Body of pancreas (tissue), 4 donors: Measurements from ENCODE around the gene ZNF275. TPM values are rescaled to one million over a fixed set of nuclear protein-coding genes. Genes with fewer than 3 reads are reported as not detected.
"Not testable (repeated sequence)": the region's sequence is repeated elsewhere in the genome, so short reads cannot be mapped to it uniquely, and the experiment has no call there.

Experiments
- ATAC-seq: fragments of 150-250 bp; one replicate; pipeline ENCODE4 v1.9.1; 2016
- DNase-seq, 4 donors: peaks; one replicate each; pipeline ENCODE4 v3.0.0-alpha.2; 2019
- H3K27ac ChIP-seq, 4 donors: fragments of 200-600 bp; sonication (generic); 1 replicate in 3 of 4; 2 replicates in 1 of 4; pipeline versions ENCODE4 v1.5.1 to v1.6.1; 2016 to 2019; ENCODE audit warnings: mild to moderate bottlenecking in 1 of 4, mixed read lengths in 1 of 4, moderate library complexity in 1 of 4
- H3K27me3 ChIP-seq, 2 donors: fragments of 200-600 bp; sonication (generic); one replicate each; pipeline ENCODE4 v1.6.0; 2016; ENCODE audit warnings: mild to moderate bottlenecking in 1 of 2
- H3K36me3 ChIP-seq, 2 donors: fragments of 200-600 bp; sonication (generic); replicated peaks in 1 of 2; 2 replicates each; pipeline ENCODE4 v1.5.1; 2016; ENCODE audit warnings: low read depth in 2 of 2; ENCODE audit not compliant: insufficient read depth in 1 of 2
- H3K4me1 ChIP-seq: fragments of 200-600 bp; sonication (generic); one replicate; pipeline ENCODE4 v1.6.0; 2016
- H3K4me3 ChIP-seq, 2 donors: fragments of 200-600 bp; sonication (generic); 1 replicate in 1 of 2; 2 replicates in 1 of 2; pipeline ENCODE4 v1.5.1; 2016 to 2019
- H3K9me3 ChIP-seq, 3 donors: fragments of 200-600 bp; sonication (generic); 1 replicate in 2 of 3; 2 replicates in 1 of 3; pipeline ENCODE4 v1.5.1; 2016
- POLR2A ChIP-seq, 3 donors: fragments of 450-650 bp; IDR thresholded peaks; one replicate each; pipeline ENCODE4 v1.6.1; 2016; ENCODE audit warnings: antibody characterized with exemption in 3 of 3, mild to moderate bottlenecking in 2 of 3
- WGBS, 2 donors: methylation state at CpG; one replicate each; pipeline ENCODE4 v1.1.5; 2017; 5-methylcytosine and 5-hydroxymethylcytosine counted together
- intact Hi-C: fragments of 100-400 bp; cut with DNase I; formaldehyde crosslinking; loops from one replicate; pipeline ENCODE4 v1.15.1; 2023
- total RNA-seq, 2 donors: library from RNA; depleted of rRNA; stranded (reverse); fragments of >200 nt; gene quantifications; one replicate each; pipeline ENCODE4 v1.1.0, GENCODE V29; 2016
- TF ChIP-seq, protein P1 (sequence below), 7 experiments: fragments of 450-650 bp in 4 of 7; fragments of 200-600 bp in 3 of 7; sonication (generic) in 3 of 7; IDR thresholded peaks; one replicate each; pipeline ENCODE4 v1.5.1; 2016 to 2019; ENCODE audit warnings: antibody characterized with exemption in 7 of 7

ZNF275 gene
- total RNA-seq, 2 donors from 2014 or later = 8.0 to 12.2 TPM

DNA sequence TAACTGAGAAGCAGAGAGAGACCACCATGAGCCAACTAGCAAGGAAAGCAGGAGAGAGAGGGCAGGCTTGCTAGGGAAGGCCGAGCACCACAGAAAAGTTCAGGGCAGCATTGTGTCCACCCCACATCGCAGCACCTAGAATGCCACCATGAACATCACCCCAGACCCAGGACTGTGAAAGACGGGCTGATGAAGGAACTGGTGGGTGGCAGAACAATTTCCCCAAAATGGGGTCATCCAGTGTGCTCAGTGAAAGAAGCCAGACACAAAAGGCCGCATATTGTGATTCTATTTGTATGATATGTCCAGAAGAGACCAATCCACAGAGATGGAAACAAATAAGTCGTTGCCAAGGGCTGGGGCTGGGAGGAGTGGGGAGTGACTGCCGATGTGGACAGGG is 50.4 kb downstream of the ZNF275 start:
- no peaks in the 10 kb centered on the region for H3K27me3 ChIP-seq
- TF ChIP-seq POLR2A (IDR thresholded peaks at IDR 0.05) = no peak
- TF ChIP-seq, protein P1, sequence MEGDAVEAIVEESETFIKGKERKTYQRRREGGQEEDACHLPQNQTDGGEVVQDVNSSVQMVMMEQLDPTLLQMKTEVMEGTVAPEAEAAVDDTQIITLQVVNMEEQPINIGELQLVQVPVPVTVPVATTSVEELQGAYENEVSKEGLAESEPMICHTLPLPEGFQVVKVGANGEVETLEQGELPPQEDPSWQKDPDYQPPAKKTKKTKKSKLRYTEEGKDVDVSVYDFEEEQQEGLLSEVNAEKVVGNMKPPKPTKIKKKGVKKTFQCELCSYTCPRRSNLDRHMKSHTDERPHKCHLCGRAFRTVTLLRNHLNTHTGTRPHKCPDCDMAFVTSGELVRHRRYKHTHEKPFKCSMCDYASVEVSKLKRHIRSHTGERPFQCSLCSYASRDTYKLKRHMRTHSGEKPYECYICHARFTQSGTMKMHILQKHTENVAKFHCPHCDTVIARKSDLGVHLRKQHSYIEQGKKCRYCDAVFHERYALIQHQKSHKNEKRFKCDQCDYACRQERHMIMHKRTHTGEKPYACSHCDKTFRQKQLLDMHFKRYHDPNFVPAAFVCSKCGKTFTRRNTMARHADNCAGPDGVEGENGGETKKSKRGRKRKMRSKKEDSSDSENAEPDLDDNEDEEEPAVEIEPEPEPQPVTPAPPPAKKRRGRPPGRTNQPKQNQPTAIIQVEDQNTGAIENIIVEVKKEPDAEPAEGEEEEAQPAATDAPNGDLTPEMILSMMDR (IDR thresholded peaks at IDR 0.05) = no peak
- H3K36me3 ChIP-seq = no peaks in the 10 kb centered on the region
- no peak overlapping the region for H3K4me3 ChIP-seq
- no peaks in the 10 kb centered on the region for H3K9me3 ChIP-seq
- H3K4me1 ChIP-seq = peaks cover 16% of the 10 kb centered on the region
- intact Hi-C loops = no loop called here
- WGBS, 2 donors = 82 to 95% methylated on average over 3 to 4 of the region's 6 CpGs
- no peak for ATAC-seq
- DNase-seq = no peak
- H3K27ac ChIP-seq = no peak overlapping the region

DNA sequence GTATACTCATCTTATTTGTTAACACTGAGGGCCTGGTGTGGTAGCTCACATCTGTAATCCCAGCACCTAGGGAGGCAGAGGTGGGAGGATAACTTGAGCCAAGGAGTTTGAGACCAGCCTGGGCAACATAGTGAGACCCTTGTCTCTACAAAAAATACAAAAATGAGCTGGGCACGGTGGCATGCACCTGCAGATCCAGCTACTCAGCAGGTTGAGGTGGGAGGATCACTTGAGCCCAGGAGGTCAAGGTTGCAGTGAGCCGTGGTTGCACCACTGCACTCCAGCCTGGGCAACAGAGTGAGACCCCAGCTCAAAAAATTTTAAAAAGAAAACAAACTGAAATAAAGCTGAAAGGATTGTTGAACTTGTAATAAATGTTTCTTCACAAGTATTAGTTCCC is 51.0 kb downstream of the ZNF275 start:
- DNase-seq, H3K4me3 ChIP-seq, H3K27me3 ChIP-seq, intact Hi-C loops, H3K36me3 ChIP-seq, H3K9me3 ChIP-seq, H3K27ac ChIP-seq, ATAC-seq: not testable (repeated sequence)
- WGBS, 2 donors = 71 to 75% methylated on average over 2 of the region's 2 CpGs
- H3K4me1 ChIP-seq = peaks cover 16% of the 10 kb centered on the region

DNA sequence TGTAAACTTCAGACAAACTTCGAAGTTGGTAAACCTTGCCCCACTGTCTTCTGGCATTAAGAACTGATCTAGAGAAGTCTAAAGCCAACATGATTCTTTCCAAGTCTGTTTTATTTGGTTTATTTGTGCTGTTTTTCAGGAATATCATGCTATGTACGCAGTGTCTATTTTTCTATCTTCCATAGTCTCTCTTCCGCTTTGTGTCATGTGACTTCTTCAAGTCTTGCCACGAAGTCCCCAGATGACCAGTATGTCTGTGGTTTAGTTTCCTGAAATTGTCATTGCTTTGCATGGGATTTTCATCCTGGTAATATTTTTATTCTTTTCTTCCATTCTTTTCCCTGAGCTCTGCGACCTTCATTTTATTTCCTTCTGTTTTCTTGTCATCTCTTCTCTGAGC is 52.1 kb downstream of the ZNF275 start:
- Histone ChIP-seq H3K27me3 (no peaks in the 10 kb centered on the region), H3K4me1 (peaks cover 13% of the 10 kb centered on the region), H3K27ac (no peak overlapping the region), H3K9me3 (no peaks in the 10 kb centered on the region), H3K36me3 (no peaks in the 10 kb centered on the region), H3K4me3 (no peak overlapping the region)
- no peak for DNase-seq
- no peak for ATAC-seq
- 85 to 88% methylated on average over 5 of the region's 5 CpGs for WGBS, 2 donors
- intact Hi-C loops = no loop called here
- no peak for TF ChIP-seq POLR2A (IDR thresholded peaks at IDR 0.05)
- TF ChIP-seq, protein P1 (IDR thresholded peaks at IDR 0.05) = no peak

DNA sequence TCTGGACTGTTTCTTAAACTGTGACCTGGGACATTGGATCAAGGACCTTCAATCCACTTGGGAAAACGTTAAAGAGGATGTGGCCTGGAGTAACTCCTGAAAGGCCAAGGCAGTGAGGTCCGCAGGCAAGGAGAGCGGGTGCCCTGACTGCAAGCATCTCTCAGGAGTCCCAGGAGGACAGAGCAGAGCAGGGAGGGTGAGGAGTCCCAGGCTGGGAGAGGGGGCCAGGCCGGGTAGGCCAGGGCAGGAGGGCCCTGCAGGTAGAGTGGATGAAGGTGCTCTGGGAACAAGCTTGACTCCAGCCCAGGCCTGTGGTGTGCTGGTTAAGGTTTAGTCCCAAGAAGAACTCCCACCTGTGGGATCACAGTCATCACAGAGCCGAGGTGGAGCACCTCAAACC is 53.4 kb downstream of the ZNF275 start:
- Histone ChIP-seq H3K27ac (no peak overlapping the region), H3K36me3 (no peaks in the 10 kb centered on the region), H3K4me1 (peaks cover under 1% of the 10 kb centered on the region), H3K4me3 (no peak overlapping the region), H3K9me3 (no peaks in the 10 kb centered on the region), H3K27me3 (no peaks in the 10 kb centered on the region)
- intact Hi-C loops = no loop called here
- DNase-seq (no peak), ATAC-seq (no peak)
- WGBS, 2 donors = 20 to 76% methylated on average over 1 to 3 of the region's 5 CpGs
- TF ChIP-seq, protein P1 (IDR thresholded peaks at IDR 0.05) = no peak
- no peak for TF ChIP-seq POLR2A (IDR thresholded peaks at IDR 0.05)

DNA sequence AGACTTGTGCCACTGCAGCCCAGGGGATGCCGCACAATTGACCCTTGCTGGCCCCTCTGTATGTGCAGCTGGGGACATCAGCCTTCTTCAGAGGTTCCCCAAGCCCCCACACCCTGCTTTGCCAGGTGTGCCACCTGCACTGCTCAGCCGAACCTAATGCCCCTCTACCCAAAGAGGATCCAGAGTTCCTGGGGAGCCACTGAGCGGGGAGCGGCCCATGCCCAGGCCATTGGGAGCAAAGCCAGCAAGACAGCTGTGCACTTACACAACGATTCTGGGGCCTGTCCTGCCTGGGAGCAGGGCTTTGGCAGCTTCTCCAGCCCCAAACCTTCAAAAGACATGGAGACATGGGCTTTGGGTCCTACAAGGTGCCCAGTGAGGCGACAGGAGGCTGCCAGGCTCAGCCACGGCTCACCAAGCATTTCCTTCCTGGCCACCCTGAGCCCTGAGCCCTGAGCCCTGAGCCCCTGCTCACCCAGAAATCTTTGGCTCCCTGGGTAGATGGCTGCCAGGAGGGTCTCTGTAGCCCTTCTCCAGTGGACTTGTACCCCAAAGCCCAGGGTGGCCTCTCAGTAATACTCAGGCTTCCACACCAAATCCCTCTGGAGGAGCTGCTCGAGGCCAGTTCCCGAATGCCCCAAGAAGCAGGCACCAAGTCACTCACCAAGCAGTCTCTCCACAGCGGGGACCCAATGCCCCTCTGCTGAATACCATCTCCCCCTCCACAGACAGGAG is 54.2 kb downstream of the ZNF275 start:
- Histone ChIP-seq H3K27me3 (no peaks in the 10 kb centered on the region), H3K4me1 (no peaks in the 10 kb centered on the region), H3K4me3 (no peak overlapping the region), H3K27ac (no peak overlapping the region), H3K36me3 (no peaks in the 10 kb centered on the region), H3K9me3 (no peaks in the 10 kb centered on the region)
- 67 to 100% methylated on average over 1 to 7 of the region's 10 CpGs for WGBS, 2 donors
- TF ChIP-seq, protein P1 (IDR thresholded peaks at IDR 0.05) = no peak
- TF ChIP-seq POLR2A (IDR thresholded peaks at IDR 0.05) = no peak
- DNase-seq (peak; percentile 48 to 70 (median 54)), ATAC-seq (peak; percentile 63)
- intact Hi-C loops = no loop called here
